ENCODE results near the gene NDUFAF2. TPM values are rescaled to one million over a fixed set of nuclear protein-coding genes. Genes with fewer than 3 reads are reported as not detected.

NDUFAF2 gene
- total and polyA plus RNA-seq, 2 of the 13 experiments (the other 11 are each of a cell fraction or from before 2014, with no cell fraction given), result 34.0 to 78.4 TPM

DNA sequence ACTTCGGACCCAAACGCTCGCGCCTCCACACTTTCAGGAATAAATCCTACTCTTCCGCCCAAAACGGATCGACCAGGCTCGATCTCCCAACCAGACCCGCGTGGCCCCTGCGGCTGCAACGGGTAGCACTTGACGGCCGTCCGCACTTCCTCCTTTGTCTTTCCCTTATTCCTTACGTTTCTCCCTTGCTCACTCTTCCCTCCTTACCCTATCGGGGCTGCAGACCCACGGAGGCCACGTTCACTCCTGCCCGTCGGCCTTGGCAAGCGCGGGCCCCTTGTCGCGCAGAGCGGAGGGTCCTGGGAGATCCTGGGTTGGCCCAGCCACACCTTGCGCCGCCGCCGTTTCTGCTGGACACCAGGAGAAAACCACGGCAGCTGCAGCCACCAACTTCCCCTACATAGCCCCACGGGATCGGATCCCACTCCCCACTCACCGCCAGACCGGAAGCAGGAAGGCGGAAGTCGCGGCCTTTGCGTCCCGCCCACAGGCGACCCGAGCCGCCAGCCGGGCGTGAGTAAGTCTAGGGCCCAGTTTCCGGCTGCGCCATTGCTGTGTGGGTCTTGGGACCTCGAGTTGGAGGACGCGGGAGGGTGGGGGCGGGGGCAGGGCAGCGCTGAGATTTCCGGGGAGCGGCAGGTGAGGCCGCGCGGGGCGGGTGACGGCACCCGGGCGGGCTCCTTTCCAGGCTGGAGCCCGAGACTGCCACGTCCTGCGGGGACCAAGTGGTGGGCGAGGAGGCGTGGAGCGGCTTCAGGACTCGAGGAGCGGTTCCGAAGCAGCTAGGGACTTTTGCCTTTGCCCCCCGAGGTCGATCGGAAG lies 217.2 kb downstream of the NDUFAF2 start, which contains the start of gene SMIM15 (continued):
- 0 out of 2 replicates have a peak, but pooled peaks have one; percentile 75 for TF ChIP-seq ZNF557 (CRISPR knock-in tag; IDR thresholded peaks at IDR 0.05)
- TF ChIP-seq GABPA (IDR thresholded peaks at IDR 0.05; ENCODE audit: low read depth, low read length), result peak; percentile 92
- peak; percentile 96 for TF ChIP-seq GABPA (CRISPR knock-in tag; IDR thresholded peaks at IDR 0.05; ENCODE audit: low read depth)
- TF ChIP-seq LCORL (IDR thresholded peaks at IDR 0.05), result no peak
- TF ChIP-seq LCORL (CRISPR knock-in tag; IDR thresholded peaks at IDR 0.05), result peak; percentile 89
- TF ChIP-seq, protein P1, sequence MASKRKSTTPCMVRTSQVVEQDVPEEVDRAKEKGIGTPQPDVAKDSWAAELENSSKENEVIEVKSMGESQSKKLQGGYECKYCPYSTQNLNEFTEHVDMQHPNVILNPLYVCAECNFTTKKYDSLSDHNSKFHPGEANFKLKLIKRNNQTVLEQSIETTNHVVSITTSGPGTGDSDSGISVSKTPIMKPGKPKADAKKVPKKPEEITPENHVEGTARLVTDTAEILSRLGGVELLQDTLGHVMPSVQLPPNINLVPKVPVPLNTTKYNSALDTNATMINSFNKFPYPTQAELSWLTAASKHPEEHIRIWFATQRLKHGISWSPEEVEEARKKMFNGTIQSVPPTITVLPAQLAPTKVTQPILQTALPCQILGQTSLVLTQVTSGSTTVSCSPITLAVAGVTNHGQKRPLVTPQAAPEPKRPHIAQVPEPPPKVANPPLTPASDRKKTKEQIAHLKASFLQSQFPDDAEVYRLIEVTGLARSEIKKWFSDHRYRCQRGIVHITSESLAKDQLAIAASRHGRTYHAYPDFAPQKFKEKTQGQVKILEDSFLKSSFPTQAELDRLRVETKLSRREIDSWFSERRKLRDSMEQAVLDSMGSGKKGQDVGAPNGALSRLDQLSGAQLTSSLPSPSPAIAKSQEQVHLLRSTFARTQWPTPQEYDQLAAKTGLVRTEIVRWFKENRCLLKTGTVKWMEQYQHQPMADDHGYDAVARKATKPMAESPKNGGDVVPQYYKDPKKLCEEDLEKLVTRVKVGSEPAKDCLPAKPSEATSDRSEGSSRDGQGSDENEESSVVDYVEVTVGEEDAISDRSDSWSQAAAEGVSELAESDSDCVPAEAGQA (IDR thresholded peaks at IDR 0.05; ENCODE audit: low read depth), result peak; percentile 60; the same call in 1 of the 2 replicates
- TF ChIP-seq, protein P1 (CRISPR knock-in tag; IDR thresholded peaks at IDR 0.05; ENCODE audit: borderline replicate concordance), result no peak; the same call in 1 of the 2 replicates
- TF ChIP-seq FOXC1 (CRISPR knock-in tag; IDR thresholded peaks at IDR 0.05; ENCODE audit: borderline replicate concordance), result peak; percentile 85; the same call in 1 of the 2 replicates
- TF ChIP-seq KDM2A (CRISPR knock-in tag; IDR thresholded peaks at IDR 0.05; ENCODE audit: borderline replicate concordance, low read depth), result peak; percentile 88
- TF ChIP-seq SPEN (CRISPR knock-in tag; IDR thresholded peaks at IDR 0.05; ENCODE audit: low read depth), result peak; percentile 82
- TF ChIP-seq TBX2 (CRISPR knock-in tag; IDR thresholded peaks at IDR 0.05; ENCODE audit: borderline replicate concordance), result peak; percentile 81
- TF ChIP-seq MXD4 (CRISPR knock-in tag; IDR thresholded peaks at IDR 0.05), result peak; percentile 38; the same call in 1 of the 2 replicates
- no peak for TF ChIP-seq FLYWCH1 (CRISPR knock-in tag; IDR thresholded peaks at IDR 0.05)
- TF ChIP-seq KDM6A (CRISPR knock-in tag; IDR thresholded peaks at IDR 0.05; ENCODE audit: low read depth), result no peak
- no peak for TF ChIP-seq ZNF775 (CRISPR knock-in tag; IDR thresholded peaks at IDR 0.05; ENCODE audit: borderline replicate concordance)
- TF ChIP-seq ZNF550 (CRISPR knock-in tag; IDR thresholded peaks at IDR 0.05; ENCODE audit: borderline replicate concordance), result no peak; the same call in 1 of the 2 replicates
- peak; percentile 96 for TF ChIP-seq POGZ (CRISPR knock-in tag; IDR thresholded peaks at IDR 0.05)
- TF ChIP-seq MIXL1 (CRISPR knock-in tag; IDR thresholded peaks at IDR 0.05), result no peak; the same call in 1 of the 2 replicates
- TF ChIP-seq, protein P2, sequence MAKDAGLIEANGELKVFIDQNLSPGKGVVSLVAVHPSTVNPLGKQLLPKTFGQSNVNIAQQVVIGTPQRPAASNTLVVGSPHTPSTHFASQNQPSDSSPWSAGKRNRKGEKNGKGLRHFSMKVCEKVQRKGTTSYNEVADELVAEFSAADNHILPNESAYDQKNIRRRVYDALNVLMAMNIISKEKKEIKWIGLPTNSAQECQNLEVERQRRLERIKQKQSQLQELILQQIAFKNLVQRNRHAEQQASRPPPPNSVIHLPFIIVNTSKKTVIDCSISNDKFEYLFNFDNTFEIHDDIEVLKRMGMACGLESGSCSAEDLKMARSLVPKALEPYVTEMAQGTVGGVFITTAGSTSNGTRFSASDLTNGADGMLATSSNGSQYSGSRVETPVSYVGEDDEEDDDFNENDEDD (CRISPR knock-in tag; IDR thresholded peaks at IDR 0.05; ENCODE audit: borderline replicate concordance), result 0 out of 2 replicates have a peak, but pooled peaks have one; percentile 61
- no peak for TF ChIP-seq RFXANK (CRISPR knock-in tag; IDR thresholded peaks at IDR 0.05)
- peak; percentile 46; the same call in 1 of the 2 replicates for TF ChIP-seq SIN3B (IDR thresholded peaks at IDR 0.05; ENCODE audit: low read length)
- TF ChIP-seq ZKSCAN8 (CRISPR knock-in tag; IDR thresholded peaks at IDR 0.05; ENCODE audit: borderline replicate concordance), result no peak
- TF ChIP-seq THYN1 (CRISPR knock-in tag; IDR thresholded peaks at IDR 0.05; ENCODE audit: borderline replicate concordance, low read depth), result no peak
- TF ChIP-seq FOXK1 (CRISPR knock-in tag; IDR thresholded peaks at IDR 0.05; ENCODE audit: borderline replicate concordance, low read depth), result peak; percentile 46; the same call in 1 of the 2 replicates
- peak; percentile 76; the same call in 1 of the 2 replicates for TF ChIP-seq ZNF780A (CRISPR knock-in tag; IDR thresholded peaks at IDR 0.05)
